ENCODE measurements around the gene PHF21B. TPM values are rescaled to one million over a fixed set of nuclear protein-coding genes. Genes with fewer than 3 reads are reported as not detected.
"Not testable (repeated sequence)": the region's sequence is repeated elsewhere in the genome, so short reads cannot be mapped to it uniquely, and the experiment has no call there.

PHF21B gene
- total RNA-seq, 5 donors from 2014 or later (not counting 1 experiment from before 2014, with no cell fraction given) = 0.15 to 0.36 TPM; not detected in 3

DNA sequence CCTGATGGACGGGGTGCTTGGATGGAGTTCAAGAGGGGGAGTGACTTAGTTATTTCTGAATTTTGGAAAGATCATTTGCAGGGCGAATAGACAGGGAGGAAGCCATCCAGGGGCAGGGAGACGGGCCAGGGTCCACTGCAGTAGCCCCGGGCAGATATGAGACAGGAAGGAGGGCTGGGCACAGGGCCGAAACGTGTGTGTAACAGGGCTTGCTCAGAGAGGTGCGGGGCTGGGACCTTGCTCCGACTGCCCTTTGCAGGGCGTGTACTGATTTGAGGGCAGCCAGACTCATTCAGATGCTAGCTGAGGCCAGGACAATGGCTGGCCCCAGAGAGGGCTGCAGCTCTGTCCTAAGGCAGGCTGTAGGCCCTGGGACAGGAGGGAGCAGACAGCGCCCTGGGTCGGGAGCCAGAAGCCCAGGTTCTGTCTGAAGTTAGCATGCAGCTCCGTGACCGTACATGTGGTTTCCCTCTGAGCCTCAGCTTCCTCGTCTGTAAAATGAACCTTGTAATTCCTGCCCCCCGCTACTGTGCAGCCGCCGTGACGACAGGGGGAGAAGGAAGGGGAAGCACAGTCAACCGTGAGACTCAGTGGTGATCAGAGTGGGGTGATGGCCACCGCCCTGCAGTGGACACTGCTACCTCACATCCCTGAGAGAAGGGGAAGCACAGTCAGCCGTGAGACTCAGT, 103.4 kb downstream of the PHF21B start:
- Mint-ChIP-seq H3K4me3 (no peak overlapping the region), H3K36me3 (no peaks in the 10 kb centered on the region), H3K27me3 (peaks cover 17 to 32% of the 10 kb centered on the region in 2 donors), H3K27ac (no peak overlapping the region), H3K9me3 (peaks cover 10 to 16% (median 15%) of the 10 kb centered on the region in 3 donors), H3K4me1 (no peaks in the 10 kb centered on the region)
- CTCF ChIA-PET = no interaction called here
- peaks cover 0 to 39% of the 10 kb centered on the region in 2 experiments for H3K27me3 ChIP-seq (replicated peaks in 1 of 2; ENCODE audit: control insufficient read depth in 2 of 2, extremely low read depth in 1 of 2, insufficient read depth in 2 of 2, low read length in 1 of 2)
- no peak overlapping the region for H3K4me3 ChIP-seq (ENCODE audit: control insufficient read depth in 1 of 2, extremely low read depth in 1 of 2, low read length in 1 of 2)
- DNase-seq (no peak), ATAC-seq (replicated peaks in 1 of 4) (no peak)
- POLR2A ChIA-PET = no interaction called here
- 90% methylated on average over 10 of the region's 21 CpGs for WGBS (ENCODE audit: insufficient coverage)
- H3K27ac ChIP-seq (ENCODE audit: low read length) = no peak overlapping the region
- H3K36me3 ChIP-seq (ENCODE audit: control insufficient read depth in 2 of 2, extremely low read depth in 1 of 2, insufficient read depth in 1 of 2, low read length in 1 of 2) = no peaks in the 10 kb centered on the region
- H3K9me3 ChIP-seq = no peaks in the 10 kb centered on the region
- no peaks in the 10 kb centered on the region for H3K4me1 ChIP-seq (ENCODE audit: control insufficient read depth in 1 of 2, extremely low read depth in 1 of 2, insufficient read depth in 2 of 2, low read length in 2 of 2)

DNA sequence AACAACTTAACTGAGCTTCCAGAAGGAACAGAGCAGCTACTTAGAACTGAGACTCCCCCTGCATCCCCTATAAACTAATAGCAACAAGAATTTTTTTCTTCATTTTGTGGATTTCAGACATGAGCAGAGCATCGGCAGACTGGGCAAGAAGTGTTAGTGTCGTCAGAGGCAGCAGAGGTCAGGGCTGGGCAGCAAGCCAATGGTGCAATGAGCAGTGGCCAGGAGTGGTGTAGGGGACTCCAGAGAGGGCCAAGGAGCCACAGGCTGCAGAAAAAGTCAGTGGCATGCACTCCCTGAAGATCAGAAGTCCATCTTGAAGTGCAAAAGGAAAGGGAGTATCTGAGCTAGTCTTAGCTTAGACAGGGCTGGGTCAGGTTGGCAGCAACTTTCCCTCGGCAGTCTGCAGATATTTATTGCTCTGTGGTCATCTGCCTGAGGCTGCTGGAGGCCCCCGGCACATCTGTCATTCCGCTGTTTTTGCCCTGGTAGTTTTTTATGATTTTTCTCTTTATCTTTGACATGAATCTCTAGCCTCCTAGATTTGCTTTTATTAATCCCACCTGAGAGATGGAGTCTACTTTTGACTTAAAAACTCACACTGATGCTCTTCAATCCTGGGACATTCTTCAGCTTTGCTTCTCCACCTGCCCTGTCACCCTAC, 105.2 kb downstream of the PHF21B start:
- peaks cover 14 to 25% of the 10 kb centered on the region in 2 donors for H3K27me3 Mint-ChIP-seq
- ATAC-seq (replicated peaks in 1 of 4); DNase-seq; H3K36me3 ChIP-seq (ENCODE audit: control insufficient read depth in 2 of 2, extremely low read depth in 1 of 2, insufficient read depth in 1 of 2, low read length in 1 of 2); H3K4me1 Mint-ChIP-seq; H3K27ac ChIP-seq (ENCODE audit: low read length); H3K4me1 ChIP-seq (ENCODE audit: control insufficient read depth in 1 of 2, extremely low read depth in 1 of 2, insufficient read depth in 2 of 2, low read length in 2 of 2); POLR2A ChIA-PET; H3K9me3 Mint-ChIP-seq; H3K4me3 Mint-ChIP-seq; CTCF ChIA-PET; H3K4me3 ChIP-seq (ENCODE audit: control insufficient read depth in 1 of 2, extremely low read depth in 1 of 2, low read length in 1 of 2); H3K27ac Mint-ChIP-seq; H3K36me3 Mint-ChIP-seq; H3K9me3 ChIP-seq: not testable (repeated sequence)
- no CpG with 5 or more reads among the region's 5 CpGs for WGBS (ENCODE audit: insufficient coverage)
- H3K27me3 ChIP-seq (replicated peaks in 1 of 2; ENCODE audit: control insufficient read depth in 2 of 2, extremely low read depth in 1 of 2, insufficient read depth in 2 of 2, low read length in 1 of 2) = peaks cover 0 to 38% of the 10 kb centered on the region in 2 experiments

DNA sequence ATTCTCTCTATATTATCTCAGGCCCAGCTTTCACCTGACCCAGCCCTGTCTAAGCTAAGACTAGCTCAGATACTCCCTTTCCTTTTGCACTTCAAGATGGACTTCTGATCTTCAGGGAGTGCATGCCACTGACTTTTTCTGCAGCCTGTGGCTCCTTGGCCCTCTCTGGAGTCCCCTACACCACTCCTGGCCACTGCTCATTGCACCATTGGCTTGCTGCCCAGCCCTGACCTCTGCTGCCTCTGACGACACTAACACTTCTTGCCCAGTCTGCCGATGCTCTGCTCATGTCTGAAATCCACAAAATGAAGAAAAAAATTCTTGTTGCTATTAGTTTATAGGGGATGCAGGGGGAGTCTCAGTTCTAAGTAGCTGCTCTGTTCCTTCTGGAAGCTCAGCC, 106.6 kb downstream of the PHF21B start:
- H3K27me3 Mint-ChIP-seq = peaks cover 14 to 25% of the 10 kb centered on the region in 2 donors
- DNase-seq; H3K4me1 ChIP-seq (ENCODE audit: control insufficient read depth in 1 of 2, extremely low read depth in 1 of 2, insufficient read depth in 2 of 2, low read length in 2 of 2); H3K4me1 Mint-ChIP-seq; H3K36me3 ChIP-seq (ENCODE audit: control insufficient read depth in 2 of 2, extremely low read depth in 1 of 2, insufficient read depth in 1 of 2, low read length in 1 of 2); H3K9me3 ChIP-seq; CTCF ChIA-PET; H3K9me3 Mint-ChIP-seq; POLR2A ChIA-PET; H3K4me3 Mint-ChIP-seq; H3K4me3 ChIP-seq (ENCODE audit: control insufficient read depth in 1 of 2, extremely low read depth in 1 of 2, low read length in 1 of 2); H3K27ac Mint-ChIP-seq; H3K36me3 Mint-ChIP-seq; ATAC-seq (replicated peaks in 1 of 4); H3K27ac ChIP-seq (ENCODE audit: low read length): not testable (repeated sequence)
- WGBS (ENCODE audit: insufficient coverage) = no CpG with 5 or more reads among the region's 2 CpGs
- H3K27me3 ChIP-seq (replicated peaks in 1 of 2; ENCODE audit: control insufficient read depth in 2 of 2, extremely low read depth in 1 of 2, insufficient read depth in 2 of 2, low read length in 1 of 2) = peaks cover 0 to 33% of the 10 kb centered on the region in 2 experiments

- H3K36me3 ChIP-seq (ENCODE audit: control insufficient read depth in 2 of 2, extremely low read depth in 1 of 2, insufficient read depth in 1 of 2, low read length in 1 of 2) = no peaks in the 10 kb centered on the region
- no peaks in the 10 kb centered on the region for H3K9me3 ChIP-seq
- Mint-ChIP-seq H3K4me3 (no peak overlapping the region), H3K27me3 (peaks cover 7 to 17% of the 10 kb centered on the region in 2 donors), H3K9me3 (peaks cover 7 to 8% (median 8%) of the 10 kb centered on the region in 3 donors), H3K27ac (no peak overlapping the region), H3K36me3 (no peaks in the 10 kb centered on the region), H3K4me1 (no peaks in the 10 kb centered on the region)
- H3K27ac ChIP-seq (ENCODE audit: low read length) = no peak overlapping the region
- ChIA-PET CTCF (no interaction called here), POLR2A (no interaction called here)
- 40% methylated on average over 1 of the region's 2 CpGs for WGBS (ENCODE audit: insufficient coverage)
- no peaks in the 10 kb centered on the region for H3K4me1 ChIP-seq (ENCODE audit: control insufficient read depth in 1 of 2, extremely low read depth in 1 of 2, insufficient read depth in 2 of 2, low read length in 2 of 2)
- DNase-seq (peak in 1 of 35 experiments; percentile 19), ATAC-seq (replicated peaks in 1 of 4) (no peak)
- H3K4me3 ChIP-seq (ENCODE audit: control insufficient read depth in 1 of 2, extremely low read depth in 1 of 2, low read length in 1 of 2) = peak overlapping the region in 1 of 2 donors; percentile 25
- H3K27me3 ChIP-seq (replicated peaks in 1 of 2; ENCODE audit: control insufficient read depth in 2 of 2, extremely low read depth in 1 of 2, insufficient read depth in 2 of 2, low read length in 1 of 2) = peaks cover 0 to 15% of the 10 kb centered on the region in 2 experiments
Measured at GRCh38 chr22:44901301-44901700, 108.5 kb downstream of the PHF21B start.

GRCh38 chr22:44898236-44898635, 111.6 kb downstream of the PHF21B start:
- DNase-seq = no peak
- Histone ChIP-seq H3K27ac (ENCODE audit: low read length) (no peak overlapping the region), H3K27me3 (replicated peaks in 1 of 2; ENCODE audit: control insufficient read depth in 2 of 2, extremely low read depth in 1 of 2, insufficient read depth in 2 of 2, low read length in 1 of 2) (peaks cover 0 to 12% of the 10 kb centered on the region in 2 experiments), H3K9me3 (no peaks in the 10 kb centered on the region), H3K4me1 (ENCODE audit: control insufficient read depth in 1 of 2, extremely low read depth in 1 of 2, insufficient read depth in 2 of 2, low read length in 2 of 2) (no peaks in the 10 kb centered on the region), H3K4me3 (ENCODE audit: control insufficient read depth in 1 of 2, extremely low read depth in 1 of 2, low read length in 1 of 2) (no peak overlapping the region), H3K36me3 (ENCODE audit: control insufficient read depth in 2 of 2, extremely low read depth in 1 of 2, insufficient read depth in 1 of 2, low read length in 1 of 2) (no peaks in the 10 kb centered on the region)
- peaks cover 4 to 5% of the 10 kb centered on the region in 2 donors for H3K27me3 Mint-ChIP-seq
- 83% methylated on average over 2 of the region's 6 CpGs for WGBS (ENCODE audit: insufficient coverage)
- H3K4me1 Mint-ChIP-seq = no peaks in the 10 kb centered on the region
- no peak overlapping the region for H3K27ac Mint-ChIP-seq
- peaks cover 7 to 8% (median 8%) of the 10 kb centered on the region in 3 donors for H3K9me3 Mint-ChIP-seq
- CTCF ChIA-PET = no interaction called here
- POLR2A ChIA-PET = no interaction called here
- ATAC-seq (replicated peaks in 1 of 4) = no peak
- H3K4me3 Mint-ChIP-seq = no peak overlapping the region
- no peaks in the 10 kb centered on the region for H3K36me3 Mint-ChIP-seq

- no peaks in the 10 kb centered on the region for H3K4me1 ChIP-seq (ENCODE audit: control insufficient read depth in 1 of 2, extremely low read depth in 1 of 2, insufficient read depth in 2 of 2, low read length in 2 of 2)
- Mint-ChIP-seq H3K27ac (no peak overlapping the region), H3K36me3 (no peaks in the 10 kb centered on the region), H3K27me3 (peaks cover 0 to 2% of the 10 kb centered on the region in 2 donors), H3K4me1 (no peaks in the 10 kb centered on the region), H3K4me3 (no peak overlapping the region), H3K9me3 (no peaks in the 10 kb centered on the region)
- no peaks in the 10 kb centered on the region for H3K36me3 ChIP-seq (ENCODE audit: control insufficient read depth in 2 of 2, extremely low read depth in 1 of 2, insufficient read depth in 1 of 2, low read length in 1 of 2)
- peaks cover 0 to 8% of the 10 kb centered on the region in 2 experiments for H3K27me3 ChIP-seq (replicated peaks in 1 of 2; ENCODE audit: control insufficient read depth in 2 of 2, extremely low read depth in 1 of 2, insufficient read depth in 2 of 2, low read length in 1 of 2)
- CTCF ChIA-PET = no interaction called here
- WGBS (ENCODE audit: insufficient coverage) = 74% methylated on average over 20 of the region's 23 CpGs
- H3K4me3 ChIP-seq (ENCODE audit: control insufficient read depth in 1 of 2, extremely low read depth in 1 of 2, low read length in 1 of 2) = no peak overlapping the region
- H3K27ac ChIP-seq (ENCODE audit: low read length) = no peak overlapping the region
- ATAC-seq (replicated peaks in 1 of 4) = no peak
- no peak for DNase-seq
- no peaks in the 10 kb centered on the region for H3K9me3 ChIP-seq
- POLR2A ChIA-PET = no interaction called here
Measured at GRCh38 chr22:44895296-44896055, 114.3 kb downstream of the PHF21B start.

All from T-cell (primary cell).